ENCODE data around the gene SERPINA6. TPM values are rescaled to one million over a fixed set of nuclear protein-coding genes. Genes with fewer than 3 reads are reported as not detected.

Gene SERPINA6
- total RNA-seq, 6 experiments from 2014 or later: 185 to 407 (median 236) TPM

- intact Hi-C loops (cut with DNase I): loop anchor here in 1 of 2 donors (10.0 kb wide), 1 partner anchor 82 kb away; no protein-coding TSS in a partner anchor
- TF ChIP-seq, protein P1, sequence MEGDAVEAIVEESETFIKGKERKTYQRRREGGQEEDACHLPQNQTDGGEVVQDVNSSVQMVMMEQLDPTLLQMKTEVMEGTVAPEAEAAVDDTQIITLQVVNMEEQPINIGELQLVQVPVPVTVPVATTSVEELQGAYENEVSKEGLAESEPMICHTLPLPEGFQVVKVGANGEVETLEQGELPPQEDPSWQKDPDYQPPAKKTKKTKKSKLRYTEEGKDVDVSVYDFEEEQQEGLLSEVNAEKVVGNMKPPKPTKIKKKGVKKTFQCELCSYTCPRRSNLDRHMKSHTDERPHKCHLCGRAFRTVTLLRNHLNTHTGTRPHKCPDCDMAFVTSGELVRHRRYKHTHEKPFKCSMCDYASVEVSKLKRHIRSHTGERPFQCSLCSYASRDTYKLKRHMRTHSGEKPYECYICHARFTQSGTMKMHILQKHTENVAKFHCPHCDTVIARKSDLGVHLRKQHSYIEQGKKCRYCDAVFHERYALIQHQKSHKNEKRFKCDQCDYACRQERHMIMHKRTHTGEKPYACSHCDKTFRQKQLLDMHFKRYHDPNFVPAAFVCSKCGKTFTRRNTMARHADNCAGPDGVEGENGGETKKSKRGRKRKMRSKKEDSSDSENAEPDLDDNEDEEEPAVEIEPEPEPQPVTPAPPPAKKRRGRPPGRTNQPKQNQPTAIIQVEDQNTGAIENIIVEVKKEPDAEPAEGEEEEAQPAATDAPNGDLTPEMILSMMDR (IDR thresholded peaks at IDR 0.05): no peak
- TF ChIP-seq POLR2A (IDR thresholded peaks at IDR 0.05): peak; percentile 89
- ATAC-seq (peak; percentile 56 to 80 (median 68)), DNase-seq (peak in 2 of 3 donors; percentile 44 to 82)
- 27% methylated on average over 8 of the region's 10 CpGs for WGBS (ENCODE audit: insufficient coverage, low coverage, low lambda C conversion rate, missing lambda C conversion rate)
- peak within 1 kb of the TSS; percentile 55 to 74 (median 70) for H3K4me3 ChIP-seq
- H3K9me3 ChIP-seq: no peaks in the 10 kb centered on the region
- peaks cover 0 to 16% (median 5%) of the 10 kb centered on the region in 4 donors for H3K36me3 ChIP-seq
- H3K27ac ChIP-seq: peak within 1 kb of the TSS; percentile 94 to 99 (median 99)
- H3K27me3 ChIP-seq: no peaks in the 10 kb centered on the region
- H3K4me1 ChIP-seq: peaks cover 0 to 60% (median 11%) of the 10 kb centered on the region in 4 donors
Measured at GRCh38 chr14:94292872-94293577, 30.1 kb downstream of the SERPINA6 start, which contains the start of gene SERPINA10. TSS of gene SERPINA10 (minus strand) at chr14:94293268. CDS start at chr14:94290593, 2,675 bp downstream.

DNA sequence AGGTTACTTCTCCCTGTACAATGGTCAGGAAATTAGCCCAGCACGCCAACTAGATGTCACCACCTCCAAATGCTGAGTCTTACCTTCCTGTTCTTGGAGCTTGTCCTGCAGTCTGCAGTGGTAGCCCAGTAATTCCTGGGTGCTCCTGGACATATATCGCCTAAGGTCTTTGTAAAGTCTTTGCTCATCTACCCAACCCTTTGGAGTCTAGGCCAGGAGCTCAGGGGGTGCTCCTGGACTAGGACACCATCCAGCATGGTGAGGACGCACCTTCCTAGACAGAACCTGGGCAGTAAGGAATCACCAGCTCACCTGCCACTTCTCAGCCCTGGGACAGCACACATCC lies 30.6 kb downstream of the SERPINA6 start:
- intact Hi-C loops (cut with DNase I): loop anchor here in 1 of 2 donors (10.0 kb wide), 1 partner anchor 82 kb away; no protein-coding TSS in a partner anchor
- H3K36me3 ChIP-seq: peaks cover 0 to 19% (median 6%) of the 10 kb centered on the region in 4 donors
- 25% methylated on average over 1 of the region's 3 CpGs for WGBS (ENCODE audit: insufficient coverage, low coverage, low lambda C conversion rate, missing lambda C conversion rate)
- peak in 3 of 4 donors; percentile 3 to 5 (median 4) for ATAC-seq
- peak overlapping the region; percentile 55 to 74 (median 70) for H3K4me3 ChIP-seq
- DNase-seq: no peak
- H3K27me3 ChIP-seq: no peaks in the 10 kb centered on the region
- H3K4me1 ChIP-seq: peaks cover 0 to 61% (median 9%) of the 10 kb centered on the region in 4 donors
- H3K9me3 ChIP-seq: no peaks in the 10 kb centered on the region
- H3K27ac ChIP-seq: peak overlapping the region; percentile 94 to 99 (median 99)
- TF ChIP-seq, protein P1 (IDR thresholded peaks at IDR 0.05): no peak
- no peak for TF ChIP-seq POLR2A (IDR thresholded peaks at IDR 0.05)

DNA sequence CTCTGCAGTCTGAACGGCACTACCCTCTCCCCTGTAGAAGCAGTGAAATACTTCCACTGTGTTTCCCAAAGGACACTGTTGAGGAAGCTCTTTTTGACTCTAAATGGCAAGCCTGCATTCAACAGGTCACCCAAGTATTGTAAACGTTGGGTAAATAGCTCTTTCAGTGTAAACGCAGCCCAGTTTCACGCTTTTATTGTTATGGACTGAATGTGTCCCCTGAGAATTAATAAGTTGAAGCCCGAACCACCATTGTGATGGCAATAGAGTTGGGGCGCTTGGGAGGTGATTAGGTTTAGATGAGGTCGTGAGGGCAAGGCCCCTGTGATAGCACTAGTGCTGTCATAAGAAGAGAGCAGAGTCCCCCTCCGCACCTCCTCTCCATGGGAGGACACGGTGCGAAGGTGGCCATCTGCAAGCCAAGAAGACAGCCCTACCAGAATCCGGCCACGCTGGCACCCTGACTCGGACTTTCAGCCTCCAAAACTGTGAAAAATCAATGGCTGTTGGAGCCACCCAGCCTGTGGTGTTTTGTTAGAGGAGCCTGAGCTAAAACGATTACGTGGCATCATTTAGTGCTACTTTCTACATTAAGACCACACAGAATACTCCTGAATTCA lies 31.1 kb downstream of the SERPINA6 start:
- Histone ChIP-seq H3K9me3 (no peaks in the 10 kb centered on the region), H3K4me1 (peaks cover 0 to 61% (median 9%) of the 10 kb centered on the region in 4 donors), H3K27ac (peak overlapping the region; percentile 94 to 99 (median 99)), H3K27me3 (no peaks in the 10 kb centered on the region), H3K36me3 (peaks cover 0 to 19% (median 6%) of the 10 kb centered on the region in 4 donors), H3K4me3 (peak overlapping the region; percentile 55 to 74 (median 70))
- 23% methylated on average over 14 of the region's 15 CpGs for WGBS (ENCODE audit: insufficient coverage, low coverage, low lambda C conversion rate, missing lambda C conversion rate)
- peak; percentile 30 for TF ChIP-seq POLR2A (IDR thresholded peaks at IDR 0.05)
- TF ChIP-seq, protein P1 (IDR thresholded peaks at IDR 0.05): no peak
- DNase-seq (peak in 2 of 3 donors; percentile 74 to 84), ATAC-seq (peak in 3 of 4 donors; percentile 11 to 31 (median 30))
- intact Hi-C loops (cut with DNase I): loop anchor here in 1 of 2 donors (10.0 kb wide), 1 partner anchor 83 kb away; no protein-coding TSS in a partner anchor

- ATAC-seq (no peak), DNase-seq (no peak)
- intact Hi-C loops (cut with DNase I): loop anchor here in 1 of 2 donors (10.0 kb wide), 1 partner anchor 83 kb away; no protein-coding TSS in a partner anchor
- Histone ChIP-seq H3K4me1 (peaks cover 0 to 61% (median 9%) of the 10 kb centered on the region in 4 donors), H3K9me3 (no peaks in the 10 kb centered on the region), H3K27me3 (no peaks in the 10 kb centered on the region), H3K36me3 (peaks cover 0 to 26% (median 6%) of the 10 kb centered on the region in 4 donors), H3K4me3 (peak overlapping the region; percentile 55 to 74 (median 70)), H3K27ac (peak overlapping the region; percentile 94 to 99 (median 99))
- TF ChIP-seq, protein P1 (IDR thresholded peaks at IDR 0.05): no peak
- no peak for TF ChIP-seq POLR2A (IDR thresholded peaks at IDR 0.05)
- 14% methylated on average over 7 of the region's 13 CpGs for WGBS (ENCODE audit: insufficient coverage, low coverage, low lambda C conversion rate, missing lambda C conversion rate)
Measured at GRCh38 chr14:94291159-94291905, 31.8 kb downstream of the SERPINA6 start.
